ENCODE measurements around the gene DNLZ. TPM values are rescaled to one million over a fixed set of nuclear protein-coding genes. Genes with fewer than 3 reads are reported as not detected.
A peak's percentile ranks its signal among the peaks of the same experiment; 100 is the strongest.

Gene DNLZ
- total RNA-seq, 1 donor from 2014 or later, result 14.5 TPM

DNA sequence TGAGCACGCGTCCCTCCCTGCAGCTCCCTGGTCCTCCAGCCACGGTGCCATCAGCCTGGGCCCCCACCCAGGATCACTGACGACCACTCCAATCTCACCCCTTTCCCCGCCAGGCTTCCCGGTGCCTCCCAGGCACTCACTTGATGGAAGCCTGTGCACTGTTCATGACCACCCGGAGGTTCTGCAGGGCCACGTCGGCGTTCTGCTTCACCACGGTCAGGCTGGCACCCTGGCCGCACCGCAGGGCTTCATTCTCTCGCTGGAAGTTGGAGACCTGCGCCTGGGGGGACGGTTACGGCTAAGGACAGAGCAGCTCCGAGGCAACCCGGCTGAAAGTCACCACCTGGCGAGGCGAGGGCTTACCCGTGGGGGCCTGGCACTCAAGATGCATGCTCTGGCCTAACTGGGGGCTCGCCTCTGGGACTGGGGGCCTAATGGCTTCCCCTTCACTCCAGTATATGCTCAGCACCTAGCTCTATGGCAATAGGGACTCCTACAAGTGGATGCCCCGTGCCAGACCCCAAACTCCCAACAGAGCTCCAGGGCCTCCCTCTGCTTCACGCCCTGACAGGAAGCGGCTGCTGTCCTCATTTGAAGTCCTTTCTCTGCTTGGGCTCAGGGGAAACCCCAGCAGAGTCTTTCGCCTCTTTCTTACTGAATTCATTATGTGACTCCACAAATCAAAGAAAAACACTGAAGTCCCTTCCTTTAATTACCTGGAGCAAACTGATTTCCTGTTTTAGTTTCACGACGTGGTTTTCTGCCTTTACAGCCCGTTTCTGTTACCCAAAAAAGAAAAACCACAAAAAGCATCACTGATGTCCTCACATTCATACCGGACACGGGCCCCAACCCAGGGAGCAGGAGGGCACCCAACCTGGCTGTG, 40.6 kb upstream of the DNLZ start:
- no peak overlapping the region for H3K27ac Mint-ChIP-seq (ENCODE audit: unreplicated experiment)
- H3K36me3 Mint-ChIP-seq (ENCODE audit: low read depth, unreplicated experiment), result peaks cover 21% of the 10 kb centered on the region
- peaks cover 7% of the 10 kb centered on the region for H3K4me1 Mint-ChIP-seq (ENCODE audit: unreplicated experiment)
- TF ChIP-seq, protein P1, sequence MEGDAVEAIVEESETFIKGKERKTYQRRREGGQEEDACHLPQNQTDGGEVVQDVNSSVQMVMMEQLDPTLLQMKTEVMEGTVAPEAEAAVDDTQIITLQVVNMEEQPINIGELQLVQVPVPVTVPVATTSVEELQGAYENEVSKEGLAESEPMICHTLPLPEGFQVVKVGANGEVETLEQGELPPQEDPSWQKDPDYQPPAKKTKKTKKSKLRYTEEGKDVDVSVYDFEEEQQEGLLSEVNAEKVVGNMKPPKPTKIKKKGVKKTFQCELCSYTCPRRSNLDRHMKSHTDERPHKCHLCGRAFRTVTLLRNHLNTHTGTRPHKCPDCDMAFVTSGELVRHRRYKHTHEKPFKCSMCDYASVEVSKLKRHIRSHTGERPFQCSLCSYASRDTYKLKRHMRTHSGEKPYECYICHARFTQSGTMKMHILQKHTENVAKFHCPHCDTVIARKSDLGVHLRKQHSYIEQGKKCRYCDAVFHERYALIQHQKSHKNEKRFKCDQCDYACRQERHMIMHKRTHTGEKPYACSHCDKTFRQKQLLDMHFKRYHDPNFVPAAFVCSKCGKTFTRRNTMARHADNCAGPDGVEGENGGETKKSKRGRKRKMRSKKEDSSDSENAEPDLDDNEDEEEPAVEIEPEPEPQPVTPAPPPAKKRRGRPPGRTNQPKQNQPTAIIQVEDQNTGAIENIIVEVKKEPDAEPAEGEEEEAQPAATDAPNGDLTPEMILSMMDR (IDR thresholded peaks at IDR 0.05; ENCODE audit: unreplicated experiment), result no peak
- DNase-seq (ENCODE audit: low spot score), result no peak
- H3K27me3 Mint-ChIP-seq (ENCODE audit: unreplicated experiment), result peaks cover 17% of the 10 kb centered on the region
- H3K4me3 Mint-ChIP-seq (ENCODE audit: unreplicated experiment), result peak overlapping the region; percentile 18
- no peaks in the 10 kb centered on the region for H3K9me3 Mint-ChIP-seq (ENCODE audit: unreplicated experiment)

DNA sequence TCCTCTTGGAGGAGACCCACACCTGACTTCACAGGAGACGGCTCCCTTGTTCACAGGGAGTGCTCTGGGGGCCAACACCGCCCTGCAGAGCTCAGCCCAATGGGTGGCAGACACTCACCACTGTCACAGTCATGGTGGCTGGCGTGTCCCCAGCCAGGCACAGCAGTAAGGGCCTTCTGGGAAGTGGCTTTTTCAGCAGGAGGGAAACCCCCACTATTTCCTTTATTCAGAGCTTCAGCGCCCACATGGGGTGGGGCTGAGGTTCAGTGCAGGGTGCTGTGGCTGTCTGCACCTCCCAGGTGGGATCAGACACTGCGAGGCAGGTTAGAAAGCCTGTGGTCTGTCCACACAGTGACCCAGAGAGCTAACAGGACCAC, 40.0 kb upstream of the DNLZ start:
- no peak overlapping the region for H3K4me3 Mint-ChIP-seq (ENCODE audit: unreplicated experiment)
- H3K36me3 Mint-ChIP-seq (ENCODE audit: low read depth, unreplicated experiment), result peaks cover 20% of the 10 kb centered on the region
- peaks cover 18% of the 10 kb centered on the region for H3K27me3 Mint-ChIP-seq (ENCODE audit: unreplicated experiment)
- TF ChIP-seq, protein P1 (IDR thresholded peaks at IDR 0.05; ENCODE audit: unreplicated experiment), result no peak
- H3K4me1 Mint-ChIP-seq (ENCODE audit: unreplicated experiment), result peaks cover 7% of the 10 kb centered on the region
- no peak overlapping the region for H3K27ac Mint-ChIP-seq (ENCODE audit: unreplicated experiment)
- no peaks in the 10 kb centered on the region for H3K9me3 Mint-ChIP-seq (ENCODE audit: unreplicated experiment)
- DNase-seq (ENCODE audit: low spot score), result no peak

DNA sequence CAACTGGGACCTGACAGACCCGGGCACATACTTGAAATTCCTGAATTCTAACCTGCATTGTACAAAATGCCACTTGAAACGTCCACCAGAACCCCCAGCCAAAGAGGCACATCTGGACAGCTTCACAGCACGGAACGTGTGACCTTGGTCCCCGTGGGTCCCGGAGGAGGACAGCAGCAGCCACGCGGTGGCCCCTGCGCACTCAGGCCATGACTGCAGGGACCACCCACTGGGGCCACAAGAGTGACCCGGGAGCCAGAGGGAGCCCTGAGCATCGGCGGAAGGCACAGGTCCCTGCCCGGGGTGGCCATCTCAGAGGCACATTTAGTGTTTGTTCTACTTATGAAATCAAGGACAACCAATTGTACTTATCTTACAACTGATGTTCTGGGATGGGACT, 38.5 kb upstream of the DNLZ start:
- H3K27me3 Mint-ChIP-seq (ENCODE audit: unreplicated experiment), result peaks cover 18% of the 10 kb centered on the region
- TF ChIP-seq, protein P1 (IDR thresholded peaks at IDR 0.05; ENCODE audit: unreplicated experiment), result no peak
- no peaks in the 10 kb centered on the region for H3K9me3 Mint-ChIP-seq (ENCODE audit: unreplicated experiment)
- H3K4me3 Mint-ChIP-seq (ENCODE audit: unreplicated experiment), result no peak overlapping the region
- no peak overlapping the region for H3K27ac Mint-ChIP-seq (ENCODE audit: unreplicated experiment)
- peaks cover 17% of the 10 kb centered on the region for H3K36me3 Mint-ChIP-seq (ENCODE audit: low read depth, unreplicated experiment)
- DNase-seq (ENCODE audit: low spot score), result no peak
- H3K4me1 Mint-ChIP-seq (ENCODE audit: unreplicated experiment), result peaks cover 7% of the 10 kb centered on the region

DNA sequence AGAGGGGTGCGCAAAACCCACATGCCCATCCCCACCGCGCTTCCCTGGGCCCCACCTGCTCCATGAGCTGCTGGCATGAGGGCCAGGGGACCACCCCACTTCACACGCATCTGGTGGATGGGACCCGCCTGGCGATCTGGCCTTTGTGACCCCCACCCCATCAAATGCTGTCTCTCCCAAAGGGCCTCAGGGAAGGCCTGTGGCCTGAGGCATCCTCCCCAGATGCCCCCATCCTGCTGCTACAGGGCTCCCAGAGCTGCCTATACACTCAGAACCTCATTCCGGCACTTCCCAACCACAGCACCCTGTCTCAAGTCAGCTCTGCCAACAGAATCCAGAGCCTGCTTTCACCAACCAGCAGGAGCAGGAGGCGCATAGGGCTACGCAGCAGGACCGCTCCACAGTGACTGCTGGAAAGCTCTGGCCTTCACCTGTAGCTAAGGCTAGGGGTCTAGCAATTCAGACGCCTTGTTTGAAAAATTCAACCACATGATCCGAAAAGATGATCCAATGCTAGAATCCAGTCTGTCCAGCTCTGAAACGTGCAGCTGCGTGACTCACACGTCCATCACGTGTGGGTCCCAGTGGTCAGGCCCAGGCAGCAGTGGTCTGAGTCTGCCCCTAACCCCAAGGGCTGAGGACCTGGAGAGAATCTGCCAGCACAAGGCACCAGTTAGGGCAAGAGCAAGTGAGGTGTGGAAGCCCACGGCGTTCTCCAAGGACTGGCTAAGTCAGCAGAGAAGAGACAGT, 37.8 kb upstream of the DNLZ start:
- Mint-ChIP-seq H3K9me3 (ENCODE audit: unreplicated experiment) (no peaks in the 10 kb centered on the region), H3K27me3 (ENCODE audit: unreplicated experiment) (peaks cover 18% of the 10 kb centered on the region), H3K36me3 (ENCODE audit: low read depth, unreplicated experiment) (peaks cover 22% of the 10 kb centered on the region), H3K4me1 (ENCODE audit: unreplicated experiment) (peaks cover 7% of the 10 kb centered on the region), H3K27ac (ENCODE audit: unreplicated experiment) (no peak overlapping the region), H3K4me3 (ENCODE audit: unreplicated experiment) (peak overlapping the region; percentile 37)
- DNase-seq (ENCODE audit: low spot score), result no peak
- TF ChIP-seq, protein P1 (IDR thresholded peaks at IDR 0.05; ENCODE audit: unreplicated experiment), result no peak

Measured in endothelial cell (in vitro differentiated cells).